RWPE2 (cell line): ENCODE results near the gene RABGAP1L.
A peak's percentile ranks its signal among the peaks of the same experiment; 100 is the strongest.

Experiments used
- ATAC-seq: fragments of 200-7000 bp; cut with Tn5 transposase; 3 replicates; pipeline ENCODE4 v1.9.1; 2021; ENCODE audit warnings: low read depth
- DNase-seq: peaks from one replicate; pipeline ENCODE4 v3.0.0-alpha.2; 2020; ENCODE audit warnings: low spot score
- H3K27ac ChIP-seq: fragments of 450-650 bp; 2 replicates; pipeline ENCODE4 v1.5.1; 2017; ENCODE audit warnings: mild to moderate bottlenecking; ENCODE audit not compliant: poor library complexity, severe bottlenecking
- H3K27me3 ChIP-seq: fragments of 250-450 bp; sonication (Bioruptor Pico); 2 replicates; pipeline ENCODE4 v1.5.1; 2021; ENCODE audit warnings: mild to moderate bottlenecking, moderate library complexity; ENCODE audit not compliant: insufficient read depth, poor library complexity, severe bottlenecking
- H3K36me3 ChIP-seq: fragments of 250-450 bp; sonication (Bioruptor Pico); 2 replicates; pipeline ENCODE4 v1.5.1; 2020; ENCODE audit warnings: low read depth, mild to moderate bottlenecking, moderate library complexity
- H3K4me1 ChIP-seq: fragments of 250-450 bp; sonication (Bioruptor Pico); 2 replicates; pipeline ENCODE4 v1.5.1; 2021; ENCODE audit warnings: mild to moderate bottlenecking, moderate library complexity; ENCODE audit not compliant: insufficient read depth, poor library complexity, severe bottlenecking
- H3K4me3 ChIP-seq: fragments of 250-450 bp; sonication (Bioruptor Pico); 2 replicates; pipeline ENCODE4 v1.5.1; 2021; ENCODE audit warnings: mild to moderate bottlenecking, moderate library complexity; ENCODE audit not compliant: severe bottlenecking
- H3K9me3 ChIP-seq: fragments of 250-450 bp; sonication (Bioruptor Pico); 2 replicates; pipeline ENCODE4 v1.5.1; 2021; ENCODE audit warnings: mild to moderate bottlenecking, moderate library complexity; ENCODE audit not compliant: severe bottlenecking
- CTCF ChIP-seq: fragments of 450-650 bp; IDR thresholded peaks from one replicate; pipeline ENCODE4 v1.5.1; 2017; ENCODE audit warnings: mild to moderate bottlenecking, moderate library complexity; ENCODE audit not compliant: poor library complexity, severe bottlenecking

RABGAP1L gene

GRCh38 chr1:174322202-174322862, 163.0 kb downstream of the RABGAP1L start:
- Histone ChIP-seq H3K4me1 (peaks cover 9% of the 10 kb centered on the region), H3K27me3 (no peaks in the 10 kb centered on the region), H3K36me3 (no peaks in the 10 kb centered on the region), H3K9me3 (peaks cover 11% of the 10 kb centered on the region), H3K27ac (no peak overlapping the region), H3K4me3 (no peak overlapping the region)
- no peak for TF ChIP-seq CTCF
- DNase-seq (no peak), ATAC-seq (peak; percentile 74)

- Histone ChIP-seq H3K4me1 (peaks cover 12% of the 10 kb centered on the region), H3K9me3 (peaks cover 5% of the 10 kb centered on the region), H3K36me3 (no peaks in the 10 kb centered on the region), H3K4me3 (no peak overlapping the region), H3K27ac (no peak overlapping the region), H3K27me3 (no peaks in the 10 kb centered on the region)
- no peak for TF ChIP-seq CTCF
- no peak for ATAC-seq
- no peak for DNase-seq
Observed at GRCh38 chr1:174324493-174324892, 165.2 kb downstream of the RABGAP1L start.

GRCh38 chr1:174324939-174325338, 165.6 kb downstream of the RABGAP1L start:
- Histone ChIP-seq H3K9me3 (peaks cover 4% of the 10 kb centered on the region), H3K27ac (no peak overlapping the region), H3K36me3 (no peaks in the 10 kb centered on the region), H3K4me1 (peaks cover 12% of the 10 kb centered on the region), H3K27me3 (no peaks in the 10 kb centered on the region), H3K4me3 (no peak overlapping the region)
- no peak for TF ChIP-seq CTCF
- no peak for DNase-seq
- ATAC-seq, result no peak

GRCh38 chr1:174326278-174326677, 167.0 kb downstream of the RABGAP1L start:
- Histone ChIP-seq H3K27me3 (no peaks in the 10 kb centered on the region), H3K4me1 (peaks cover 12% of the 10 kb centered on the region), H3K36me3 (no peaks in the 10 kb centered on the region), H3K27ac (no peak overlapping the region), H3K9me3 (peaks cover under 1% of the 10 kb centered on the region), H3K4me3 (no peak overlapping the region)
- DNase-seq, result no peak
- ATAC-seq, result no peak
- TF ChIP-seq CTCF, result no peak

- H3K4me3 ChIP-seq, result no peak overlapping the region
- ATAC-seq (no peak), DNase-seq (no peak)
- H3K36me3 ChIP-seq, result no peaks in the 10 kb centered on the region
- H3K27me3 ChIP-seq, result no peaks in the 10 kb centered on the region
- H3K27ac ChIP-seq, result no peak overlapping the region
- H3K9me3 ChIP-seq, result no peaks in the 10 kb centered on the region
- no peak for TF ChIP-seq CTCF
- H3K4me1 ChIP-seq, result no peaks in the 10 kb centered on the region
Observed at GRCh38 chr1:174333437-174333836, 174.1 kb downstream of the RABGAP1L start.
